ENCODE results near the gene VILL.
"Not testable (repeated sequence)": the region's sequence is repeated elsewhere in the genome, so short reads cannot be mapped to it uniquely, and the experiment has no call there.

Gene VILL

DNA sequence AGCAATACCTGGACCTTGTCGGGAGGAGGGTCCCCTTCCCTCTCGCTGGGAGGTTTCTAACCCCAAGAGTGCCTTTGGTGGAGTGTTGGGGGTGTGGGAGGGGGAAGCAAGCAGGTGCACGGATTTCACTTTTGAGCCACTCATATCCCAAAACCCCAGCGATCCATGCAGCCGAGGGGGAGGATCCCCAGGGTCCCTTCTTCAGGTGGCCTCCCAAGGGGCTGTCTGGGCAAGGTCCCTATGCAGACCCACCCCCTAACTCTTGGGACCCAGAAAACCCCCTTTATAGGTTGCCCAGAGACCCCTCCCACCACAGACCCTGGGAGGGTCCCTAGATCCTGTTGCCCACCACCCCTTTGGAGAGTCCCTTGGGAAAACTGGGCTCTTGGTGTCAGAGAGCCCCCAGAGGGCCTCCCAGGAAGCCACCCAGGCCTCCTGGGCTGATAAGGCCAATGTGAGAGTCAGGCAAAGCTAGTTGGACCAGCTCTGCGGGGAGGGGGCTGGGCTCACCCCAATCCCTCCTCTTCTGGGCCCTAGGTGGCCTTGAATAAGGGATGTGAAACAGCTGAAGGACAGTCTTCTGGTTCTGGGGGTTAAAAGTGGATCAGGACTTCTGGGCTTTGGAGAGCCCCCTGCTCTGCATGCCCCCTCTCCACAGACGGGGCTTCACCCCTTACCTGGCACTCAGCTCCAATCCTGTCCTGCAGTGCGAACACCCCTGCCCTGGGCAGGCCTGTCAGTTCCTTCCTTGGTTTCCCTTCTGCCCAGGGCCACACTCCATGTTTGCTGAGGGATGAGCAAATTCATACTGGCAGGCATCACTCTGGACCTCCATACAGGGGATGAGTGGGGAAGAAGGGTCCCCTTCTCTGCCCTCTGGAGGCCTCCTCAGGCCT, 39.8 kb downstream of the VILL start:
- DNase-seq: no peak
- no peak overlapping the region for H3K4me3 ChIP-seq (ENCODE audit: low read depth, low read length)
- no peaks in the 10 kb centered on the region for H3K9me3 ChIP-seq (ENCODE audit: severe bottlenecking)
- no peak overlapping the region for H3K27ac ChIP-seq
- no peaks in the 10 kb centered on the region for H3K36me3 ChIP-seq
- TF ChIP-seq, protein P1, sequence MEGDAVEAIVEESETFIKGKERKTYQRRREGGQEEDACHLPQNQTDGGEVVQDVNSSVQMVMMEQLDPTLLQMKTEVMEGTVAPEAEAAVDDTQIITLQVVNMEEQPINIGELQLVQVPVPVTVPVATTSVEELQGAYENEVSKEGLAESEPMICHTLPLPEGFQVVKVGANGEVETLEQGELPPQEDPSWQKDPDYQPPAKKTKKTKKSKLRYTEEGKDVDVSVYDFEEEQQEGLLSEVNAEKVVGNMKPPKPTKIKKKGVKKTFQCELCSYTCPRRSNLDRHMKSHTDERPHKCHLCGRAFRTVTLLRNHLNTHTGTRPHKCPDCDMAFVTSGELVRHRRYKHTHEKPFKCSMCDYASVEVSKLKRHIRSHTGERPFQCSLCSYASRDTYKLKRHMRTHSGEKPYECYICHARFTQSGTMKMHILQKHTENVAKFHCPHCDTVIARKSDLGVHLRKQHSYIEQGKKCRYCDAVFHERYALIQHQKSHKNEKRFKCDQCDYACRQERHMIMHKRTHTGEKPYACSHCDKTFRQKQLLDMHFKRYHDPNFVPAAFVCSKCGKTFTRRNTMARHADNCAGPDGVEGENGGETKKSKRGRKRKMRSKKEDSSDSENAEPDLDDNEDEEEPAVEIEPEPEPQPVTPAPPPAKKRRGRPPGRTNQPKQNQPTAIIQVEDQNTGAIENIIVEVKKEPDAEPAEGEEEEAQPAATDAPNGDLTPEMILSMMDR (IDR thresholded peaks at IDR 0.05; ENCODE audit: low read depth, low read length): no peak
- H3K27me3 ChIP-seq (ENCODE audit: insufficient read depth, low read depth, severe bottlenecking): peaks cover 21% of the 10 kb centered on the region

DNA sequence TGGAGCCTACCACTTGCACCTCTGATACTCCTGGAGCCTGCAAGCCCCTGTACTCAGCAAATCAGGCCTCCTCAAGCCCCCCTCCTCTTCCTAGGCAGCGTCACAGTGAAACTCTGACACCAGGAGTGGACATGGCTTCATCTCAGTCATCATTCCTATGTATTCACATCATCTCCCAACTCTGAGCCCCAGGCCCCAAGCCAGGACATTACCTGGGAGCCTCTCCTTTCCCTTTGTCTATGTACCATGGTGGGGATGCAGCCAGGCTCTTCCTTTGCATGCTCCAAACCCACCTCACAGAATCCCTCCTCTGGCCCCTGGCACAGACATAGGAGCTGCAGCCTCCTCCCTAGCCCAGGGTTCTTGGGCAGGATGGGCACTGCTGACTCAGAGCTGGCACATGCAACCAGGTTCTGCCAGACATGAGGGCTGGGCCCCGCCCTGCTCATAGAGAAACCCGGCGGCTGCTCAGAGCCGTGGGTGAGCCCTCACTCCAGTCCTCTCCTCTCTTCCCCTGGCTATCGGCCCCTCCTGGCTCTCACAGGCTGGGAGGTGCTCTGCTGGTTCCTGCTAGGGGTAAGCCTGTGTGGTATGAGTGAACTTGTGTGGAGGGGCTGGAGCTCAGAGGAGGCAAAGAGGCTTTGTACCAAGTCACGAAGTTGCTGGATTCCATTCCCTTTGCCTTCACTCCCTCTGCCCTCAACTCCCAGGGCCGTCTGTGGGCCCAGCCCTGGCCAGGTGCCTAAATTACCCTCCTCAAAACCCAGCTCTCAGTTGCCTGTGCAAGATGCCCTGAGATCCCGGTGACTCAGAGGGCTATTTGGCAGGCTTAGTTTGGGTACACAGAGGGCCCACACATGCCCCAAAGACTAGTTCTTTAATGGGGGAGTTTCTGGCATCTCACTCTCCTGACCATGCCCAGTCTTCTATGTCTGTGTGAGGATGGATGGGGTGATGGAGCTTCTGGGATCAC, 40.7 kb downstream of the VILL start:
- no peak overlapping the region for H3K4me3 ChIP-seq (ENCODE audit: low read depth, low read length)
- TF ChIP-seq, protein P1 (IDR thresholded peaks at IDR 0.05; ENCODE audit: low read depth, low read length): no peak
- H3K9me3 ChIP-seq (ENCODE audit: severe bottlenecking): no peaks in the 10 kb centered on the region
- no peaks in the 10 kb centered on the region for H3K36me3 ChIP-seq
- no peak for DNase-seq
- peaks cover 21% of the 10 kb centered on the region for H3K27me3 ChIP-seq (ENCODE audit: insufficient read depth, low read depth, severe bottlenecking)
- H3K27ac ChIP-seq: no peak overlapping the region

DNA sequence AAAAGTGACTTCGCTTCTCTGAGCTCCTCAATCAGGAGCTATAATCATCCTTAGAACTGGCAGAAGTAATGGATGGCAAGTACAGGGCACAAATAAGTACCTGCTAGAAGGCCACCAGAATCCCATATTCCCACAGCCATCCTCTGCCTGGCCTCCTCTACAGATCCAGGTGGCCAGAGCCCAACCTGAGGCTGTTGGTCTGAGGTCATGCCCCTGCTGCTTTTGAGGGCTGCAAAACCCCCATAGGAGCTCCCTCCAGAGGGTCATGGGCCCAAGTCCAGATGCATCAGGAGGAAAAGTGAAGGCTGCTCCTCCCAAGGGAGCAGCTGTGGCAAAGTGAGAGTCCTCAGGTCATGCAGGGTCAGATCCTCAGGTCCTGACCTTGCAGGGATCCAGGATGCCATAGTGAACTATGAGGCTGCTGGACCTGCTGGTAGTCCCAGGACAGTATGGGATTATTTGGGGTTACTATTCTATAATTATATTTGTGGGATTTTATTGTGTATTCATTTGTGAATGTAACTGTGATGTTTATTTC, 41.8 kb downstream of the VILL start:
- no peaks in the 10 kb centered on the region for H3K9me3 ChIP-seq (ENCODE audit: severe bottlenecking)
- DNase-seq: no peak
- TF ChIP-seq, protein P1 (IDR thresholded peaks at IDR 0.05; ENCODE audit: low read depth, low read length): no peak
- H3K27ac ChIP-seq: no peak overlapping the region
- no peak overlapping the region for H3K4me3 ChIP-seq (ENCODE audit: low read depth, low read length)
- H3K27me3 ChIP-seq (ENCODE audit: insufficient read depth, low read depth, severe bottlenecking): peaks cover 21% of the 10 kb centered on the region
- H3K36me3 ChIP-seq: no peaks in the 10 kb centered on the region

DNA sequence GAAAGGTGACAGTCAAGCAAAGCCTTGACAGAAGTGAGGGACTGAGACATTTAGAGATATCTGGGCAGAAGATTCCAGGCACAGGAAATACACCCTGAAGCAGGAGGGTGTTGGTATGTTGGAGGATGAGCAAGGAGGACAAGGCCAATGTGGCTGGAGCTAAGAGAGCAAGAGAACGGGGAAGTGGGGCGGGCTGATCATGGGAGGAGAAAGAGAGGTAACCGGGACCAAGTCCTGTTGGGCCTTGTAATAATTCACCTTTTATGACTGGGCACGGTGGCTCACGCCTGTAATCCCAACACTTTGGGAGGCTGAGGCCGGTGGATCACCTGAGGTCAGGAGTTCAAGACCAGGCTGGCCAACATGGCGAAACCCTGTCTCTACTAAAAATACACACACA, 43.0 kb downstream of the VILL start:
- H3K4me3 ChIP-seq (ENCODE audit: low read depth, low read length); H3K9me3 ChIP-seq (ENCODE audit: severe bottlenecking); DNase-seq; H3K27ac ChIP-seq; H3K36me3 ChIP-seq: not testable (repeated sequence)
- H3K27me3 ChIP-seq (ENCODE audit: insufficient read depth, low read depth, severe bottlenecking): peaks cover 31% of the 10 kb centered on the region

DNA sequence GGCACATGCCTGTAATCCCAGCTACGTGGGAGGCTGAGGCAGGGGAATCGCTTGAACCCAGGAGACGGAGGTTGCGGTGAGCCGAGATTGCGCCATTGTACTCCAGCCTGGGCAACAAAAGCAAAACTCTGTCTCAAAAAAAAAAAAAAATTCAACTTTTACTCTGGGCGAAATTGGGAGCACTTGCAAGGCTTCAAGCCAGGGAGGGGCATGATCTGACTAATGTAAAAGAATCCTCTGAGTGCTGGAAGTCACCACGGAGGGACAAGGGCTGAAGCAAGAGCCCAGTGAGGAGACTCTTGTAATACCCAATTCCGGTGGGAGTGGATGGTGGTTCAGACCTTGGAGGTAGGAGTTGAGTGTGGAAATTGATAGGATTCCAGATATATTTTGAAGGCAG, 43.7 kb downstream of the VILL start:
- not testable (repeated sequence) for H3K9me3 ChIP-seq (ENCODE audit: severe bottlenecking); H3K27ac ChIP-seq; H3K36me3 ChIP-seq; H3K4me3 ChIP-seq (ENCODE audit: low read depth, low read length); DNase-seq
- peaks cover 38% of the 10 kb centered on the region for H3K27me3 ChIP-seq (ENCODE audit: insufficient read depth, low read depth, severe bottlenecking)

DNA sequence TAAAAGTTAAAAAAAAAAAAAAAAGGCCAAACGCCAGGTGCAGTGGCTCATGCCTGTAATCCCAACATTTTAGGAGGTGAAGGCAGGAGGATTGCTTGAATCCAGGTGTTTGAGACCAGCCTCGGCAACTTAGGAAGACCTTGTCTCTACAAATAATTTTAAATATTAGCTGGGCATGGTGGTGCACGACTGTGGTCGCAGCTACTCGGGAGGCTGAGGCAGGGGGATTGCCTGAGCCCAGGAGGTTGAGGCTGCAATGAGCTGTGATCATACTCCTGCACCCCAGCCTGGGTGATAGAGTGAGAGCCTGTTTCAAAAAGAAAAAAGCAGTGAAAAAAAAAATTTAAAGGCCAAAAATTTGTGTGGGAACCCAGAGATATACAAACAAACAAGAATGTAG, 45.7 kb downstream of the VILL start:
- Histone ChIP-seq H3K36me3 (no peaks in the 10 kb centered on the region), H3K9me3 (ENCODE audit: severe bottlenecking) (no peaks in the 10 kb centered on the region), H3K4me3 (ENCODE audit: low read depth, low read length) (no peak overlapping the region), H3K27ac (no peak overlapping the region), H3K27me3 (ENCODE audit: insufficient read depth, low read depth, severe bottlenecking) (peaks cover 33% of the 10 kb centered on the region)
- no peak for DNase-seq
- TF ChIP-seq, protein P1 (IDR thresholded peaks at IDR 0.05; ENCODE audit: low read depth, low read length): no peak
